Caco-2 (cell line): Measurements from ENCODE around the gene PRR22. TPM values are rescaled to one million over a fixed set of nuclear protein-coding genes. Genes with fewer than 3 reads are reported as not detected.

ENCODE experiments used
- BruUV-seq: library from RNA; stranded (reverse); fragments of 400-500 nt; replicated peaks from 2 replicates; lab custom pipeline; 2021; lab: Mats Ljungman, UMichigan
- CTCF ChIA-PET: fragments of 300-600 bp; sonication (Branson Sonifier 250); formaldehyde crosslinking; loops from one replicate; lab custom pipeline; 2022; ENCODE audit warnings: antibody characterized with exemption; lab: Charles Lee
- POLR2A ChIA-PET: fragments of 300-600 bp; sonication (Branson Sonifier 250); formaldehyde crosslinking; loops from one replicate; lab custom pipeline; 2022; ENCODE audit warnings: antibody characterized with exemption; lab: Charles Lee
- DNase-seq, 2 experiments: peaks; one replicate each; pipeline versions ENCODE4 v3.0.0 to v3.0.0-alpha.2; 2020 to 2022
- H3K27me3 ChIP-seq: replicated peaks from 2 replicates; pipeline ENCODE4 v1.6.0; 2011; ENCODE audit warnings: low read length; ENCODE audit not compliant: control insufficient read depth, insufficient read depth
- H3K36me3 ChIP-seq: 2 replicates; pipeline ENCODE4 v1.5.1; 2011; ENCODE audit warnings: low read length; ENCODE audit not compliant: control insufficient read depth, insufficient read depth
- H3K4me1 ChIP-seq: fragments of 250-450 bp; sonication (Bioruptor Pico); 2 replicates; pipeline ENCODE4 v1.5.1; 2020; ENCODE audit warnings: mild to moderate bottlenecking
- H3K4me3 ChIP-seq: 2 replicates; pipeline ENCODE4 v1.5.1; 2011; ENCODE audit warnings: low read depth, mild to moderate bottlenecking, control low read depth, low read length
- H3K9me3 ChIP-seq: fragments of 250-450 bp; sonication (Bioruptor Pico); 2 replicates; pipeline ENCODE4 v1.5.1; 2020; ENCODE audit warnings: mild to moderate bottlenecking, moderate library complexity
- H3K27ac Mint-ChIP-seq: one replicate; pipeline ENCODE4 v1.8.0; 2022; ENCODE audit warnings: mixed read lengths; ENCODE audit not compliant: unreplicated experiment
- H3K27me3 Mint-ChIP-seq: one replicate; pipeline ENCODE4 v1.8.0; 2022; ENCODE audit warnings: mixed read lengths; ENCODE audit not compliant: insufficient read depth, unreplicated experiment
- H3K36me3 Mint-ChIP-seq: one replicate; pipeline ENCODE4 v1.8.0; 2022; ENCODE audit warnings: mild to moderate bottlenecking, mixed read lengths; ENCODE audit not compliant: insufficient read depth, unreplicated experiment
- H3K4me1 Mint-ChIP-seq: one replicate; pipeline ENCODE4 v1.8.0; 2022; ENCODE audit warnings: low read depth, mixed read lengths; ENCODE audit not compliant: unreplicated experiment
- H3K4me3 Mint-ChIP-seq: one replicate; pipeline ENCODE4 v1.8.0; 2022; ENCODE audit warnings: mild to moderate bottlenecking, moderate library complexity, mixed read lengths; ENCODE audit not compliant: unreplicated experiment
- H3K9me3 Mint-ChIP-seq: one replicate; pipeline ENCODE4 v1.8.0; 2022; ENCODE audit warnings: mixed read lengths; ENCODE audit not compliant: unreplicated experiment
- CTCF ChIP-seq, 2 experiments: fragments of 200-600 bp in 1 of 2; IDR thresholded peaks; 1 replicate in 1 of 2; 2 replicates in 1 of 2; pipeline versions ENCODE4 v1.5.1 to v1.8.0; 2011 to 2022; ENCODE audit warnings: antibody characterized with exemption in 1 of 2, control low read depth in 1 of 2, inconsistent platforms in 1 of 2, low read depth in 1 of 2, low read length in 1 of 2, mild to moderate bottlenecking in 1 of 2, moderate library complexity in 1 of 2; ENCODE audit not compliant: insufficient read depth in 1 of 2, severe bottlenecking in 1 of 2, unreplicated experiment in 1 of 2
- intact Hi-C: fragments of 100-400 bp; cut with micrococcal nuclease; formaldehyde crosslinking; loops from one replicate; pipeline ENCODE4 v1.10.0; 2022; ENCODE audit not compliant: unreplicated experiment
- total RNA-seq: library from RNA; stranded (reverse); gene quantifications from 2 replicates; pipeline ENCODE4 v1.2.3, GENCODE V29; 2022

PRR22 gene
- total RNA-seq, 1 experiment from 2014 or later: 7.1 TPM

- DNase-seq: peak; percentile 93 to 98
- Histone ChIP-seq H3K36me3 (no peaks in the 10 kb centered on the region), H3K4me3 (peak overlapping the region; percentile 40), H3K4me1 (0 out of 2 replicates have a peak, but pooled peaks cover 3% of the 10 kb centered on the region), H3K27me3 (no peaks in the 10 kb centered on the region), H3K9me3 (no peaks in the 10 kb centered on the region)
- POLR2A ChIA-PET: interaction anchor here (0.7 to 1.3 kb wide), 3 partner anchors 24 to 100 kb away, joined by 3 to 15 read pairs (median 7); partner anchors contain the start of genes NDUFA11 and VMAC
- BruUV-seq: no TSS peak
- Mint-ChIP-seq H3K27ac (peak overlapping the region; percentile 53), H3K36me3 (no peaks in the 10 kb centered on the region), H3K4me1 (no peaks in the 10 kb centered on the region), H3K9me3 (no peaks in the 10 kb centered on the region), H3K27me3 (no peaks in the 10 kb centered on the region), H3K4me3 (peak overlapping the region; percentile 75)
- TF ChIP-seq CTCF (IDR thresholded peaks at IDR 0.05; ENCODE audit: insufficient read depth in 1 of 2, low read depth in 1 of 2, low read length in 1 of 2, severe bottlenecking in 1 of 2, unreplicated experiment in 1 of 2): peak; percentile 91 to 97
- intact Hi-C loops: loop anchor here (1.0 to 2.0 kb wide), 3 partner anchors 19 to 100 kb away; partner anchors contain the start of gene VMAC
- CTCF ChIA-PET: interaction anchor here (0.6 to 2.0 kb wide), 27 partner anchors 10 to 295 kb away, joined by 3 to 56 read pairs (median 6); partner anchors contain the start of genes CATSPERD, DUS3L, LONP1 and NDUFA11
Measured at GRCh38 chr19:5803752-5804515, 19.4 kb upstream of the PRR22 start.

GRCh38 chr19:5803441-5803751 lies 18.9 kb upstream of the PRR22 start:
- ChIA-PET POLR2A (interaction anchor here (0.7 to 1.3 kb wide), 3 partner anchors 24 to 101 kb away, joined by 3 to 15 read pairs (median 7); partner anchors contain the start of genes NDUFA11 and VMAC), CTCF (interaction anchor here (0.6 to 2.0 kb wide), 25 partner anchors 9 to 295 kb away, joined by 3 to 56 read pairs (median 6); partner anchors contain the start of genes CATSPERD, DUS3L, LONP1 and NDUFA11)
- Histone ChIP-seq H3K27me3 (no peaks in the 10 kb centered on the region), H3K9me3 (no peaks in the 10 kb centered on the region), H3K4me1 (0 out of 2 replicates have a peak, but pooled peaks cover 3% of the 10 kb centered on the region), H3K36me3 (no peaks in the 10 kb centered on the region), H3K4me3 (peak overlapping the region; percentile 40)
- H3K27me3 Mint-ChIP-seq: no peaks in the 10 kb centered on the region
- no peaks in the 10 kb centered on the region for H3K36me3 Mint-ChIP-seq
- BruUV-seq: no TSS peak
- H3K9me3 Mint-ChIP-seq: no peaks in the 10 kb centered on the region
- peak overlapping the region; percentile 53 for H3K27ac Mint-ChIP-seq
- peak overlapping the region; percentile 75 for H3K4me3 Mint-ChIP-seq
- TF ChIP-seq CTCF (IDR thresholded peaks at IDR 0.05; ENCODE audit: insufficient read depth in 1 of 2, low read depth in 1 of 2, low read length in 1 of 2, severe bottlenecking in 1 of 2, unreplicated experiment in 1 of 2): no peak
- DNase-seq: peak in 1 of 2 experiments; percentile 54
- H3K4me1 Mint-ChIP-seq: no peaks in the 10 kb centered on the region
- intact Hi-C loops: no loop called here

- Mint-ChIP-seq H3K9me3 (no peaks in the 10 kb centered on the region), H3K4me1 (no peaks in the 10 kb centered on the region), H3K4me3 (peak overlapping the region; percentile 75), H3K27me3 (no peaks in the 10 kb centered on the region), H3K36me3 (no peaks in the 10 kb centered on the region), H3K27ac (no peak overlapping the region)
- CTCF ChIA-PET: interaction anchor here (0.6 kb wide), 3 partner anchors 9 to 1591 kb away, joined by 3 to 4 read pairs (median 4); no protein-coding TSS in a partner anchor
- TF ChIP-seq CTCF (IDR thresholded peaks at IDR 0.05; ENCODE audit: insufficient read depth in 1 of 2, low read depth in 1 of 2, low read length in 1 of 2, severe bottlenecking in 1 of 2, unreplicated experiment in 1 of 2): no peak
- H3K4me1 ChIP-seq: 0 out of 2 replicates have a peak, but pooled peaks cover 3% of the 10 kb centered on the region
- H3K9me3 ChIP-seq: no peaks in the 10 kb centered on the region
- no peaks in the 10 kb centered on the region for H3K27me3 ChIP-seq
- H3K4me3 ChIP-seq: no peak overlapping the region
- POLR2A ChIA-PET: no interaction called here
- DNase-seq: no peak
- intact Hi-C loops: no loop called here
- no peaks in the 10 kb centered on the region for H3K36me3 ChIP-seq
- no TSS peak for BruUV-seq
Measured at GRCh38 chr19:5801796-5802619, 17.5 kb upstream of the PRR22 start.
